ENCODE data around the gene PCDH9.
A peak's percentile ranks its signal among the peaks of the same experiment; 100 is the strongest.

PCDH9 gene

GRCh38 chr13:67064920-67065319 is 165.2 kb downstream of the PCDH9 start:
- no peak overlapping the region for H3K27ac ChIP-seq (ENCODE audit: low read length, poor library complexity, severe bottlenecking)
- no peak overlapping the region for H3K4ac ChIP-seq (ENCODE audit: low read depth in 1 of 2, low read length in 2 of 2)
- H2BK12ac ChIP-seq (ENCODE audit: low read length in 2 of 2), result no peak overlapping the region
- H2BK120ac ChIP-seq (ENCODE audit: low read depth, low read length), result no peak overlapping the region
- WGBS, result no CpG with 5 or more reads among the region's 2 CpGs
- H2AK5ac ChIP-seq (ENCODE audit: low read length, severe bottlenecking), result no peak overlapping the region
- H3K4me2 ChIP-seq (ENCODE audit: low read length, poor library complexity, severe bottlenecking), result no peak overlapping the region
- no peak overlapping the region for H2BK15ac ChIP-seq (ENCODE audit: low read depth, poor library complexity, severe bottlenecking)
- no peak overlapping the region for H3K23ac ChIP-seq (ENCODE audit: low read length in 2 of 2)
- H3K27me3 ChIP-seq (ENCODE audit: control insufficient read depth in 1 of 2, insufficient read depth in 1 of 2, low read length in 2 of 2), result no peaks in the 10 kb centered on the region
- H3K4me1 ChIP-seq (ENCODE audit: control insufficient read depth, insufficient read depth, low read depth, low read length), result no peaks in the 10 kb centered on the region
- H3K9me3 ChIP-seq (ENCODE audit: control insufficient read depth, low read length), result no peaks in the 10 kb centered on the region
- no peak overlapping the region for H3K4me3 ChIP-seq (ENCODE audit: insufficient read depth in 1 of 2, low read depth in 1 of 2, low read length in 2 of 2)
- H3K9ac ChIP-seq (ENCODE audit: low read length), result no peak overlapping the region
- H3K36me3 ChIP-seq (ENCODE audit: control insufficient read depth in 1 of 2, insufficient read depth in 2 of 2, low read depth in 1 of 2, low read length in 2 of 2), result no peaks in the 10 kb centered on the region
- H2AFZ ChIP-seq (ENCODE audit: low read depth, low read length), result no peak overlapping the region
- H3K79me1 ChIP-seq (replicated peaks; ENCODE audit: low read length, poor library complexity, severe bottlenecking), result no peaks in the 10 kb centered on the region
- H3K18ac ChIP-seq (ENCODE audit: low read depth in 1 of 2, low read length in 2 of 2), result no peak overlapping the region
- no peak overlapping the region for H4K91ac ChIP-seq (ENCODE audit: low read length)
- H4K8ac ChIP-seq (ENCODE audit: low read length), result no peak overlapping the region
- no peak overlapping the region for H2BK5ac ChIP-seq (ENCODE audit: low read depth, low read length, poor library complexity, severe bottlenecking)
- DNase-seq, result no peak
- H3K14ac ChIP-seq (ENCODE audit: low read length in 2 of 2), result no peak overlapping the region

DNA sequence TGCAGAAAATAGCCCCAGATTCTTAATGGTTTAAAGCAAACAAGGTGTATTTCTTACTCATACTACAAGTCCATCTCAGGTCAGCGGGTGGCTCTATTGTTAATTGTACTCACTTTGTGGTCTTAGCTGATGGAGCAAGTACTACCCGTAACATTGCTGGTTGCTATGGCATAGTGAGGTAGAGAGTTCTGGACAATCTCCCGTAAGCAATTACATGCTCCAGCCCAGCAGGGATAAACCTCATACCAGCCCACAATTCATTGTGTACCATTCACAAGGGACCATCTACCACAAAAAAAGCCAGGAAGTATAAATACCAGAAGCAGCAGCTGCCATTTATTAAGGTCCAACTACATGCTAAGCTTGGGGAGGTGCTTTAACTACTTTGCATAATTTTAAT is 167.1 kb downstream of the PCDH9 start:
- H3K18ac ChIP-seq (ENCODE audit: low read depth in 1 of 2, low read length in 2 of 2), result no peak overlapping the region
- H2BK5ac ChIP-seq (ENCODE audit: low read depth, low read length, poor library complexity, severe bottlenecking), result no peak overlapping the region
- no peak overlapping the region for H4K8ac ChIP-seq (ENCODE audit: low read length)
- no peak overlapping the region for H4K91ac ChIP-seq (ENCODE audit: low read length)
- H3K4ac ChIP-seq (ENCODE audit: low read depth in 1 of 2, low read length in 2 of 2), result no peak overlapping the region
- no peaks in the 10 kb centered on the region for H3K36me3 ChIP-seq (ENCODE audit: control insufficient read depth in 1 of 2, insufficient read depth in 2 of 2, low read depth in 1 of 2, low read length in 2 of 2)
- no peaks in the 10 kb centered on the region for H3K4me1 ChIP-seq (ENCODE audit: control insufficient read depth, insufficient read depth, low read depth, low read length)
- no peaks in the 10 kb centered on the region for H3K9me3 ChIP-seq (ENCODE audit: control insufficient read depth, low read length)
- no peak overlapping the region for H3K14ac ChIP-seq (ENCODE audit: low read length in 2 of 2)
- H3K9ac ChIP-seq (ENCODE audit: low read length), result no peak overlapping the region
- H2BK15ac ChIP-seq (ENCODE audit: low read depth, poor library complexity, severe bottlenecking), result no peak overlapping the region
- H3K27ac ChIP-seq (ENCODE audit: low read length, poor library complexity, severe bottlenecking), result no peak overlapping the region
- no peak overlapping the region for H2BK12ac ChIP-seq (ENCODE audit: low read length in 2 of 2)
- no peak for DNase-seq
- no peak overlapping the region for H2AK5ac ChIP-seq (ENCODE audit: low read length, severe bottlenecking)
- no peak overlapping the region for H3K4me3 ChIP-seq (ENCODE audit: insufficient read depth in 1 of 2, low read depth in 1 of 2, low read length in 2 of 2)
- 89% methylated on average over 2 of the region's 3 CpGs for WGBS
- H2AFZ ChIP-seq (ENCODE audit: low read depth, low read length), result no peak overlapping the region
- H3K27me3 ChIP-seq (ENCODE audit: control insufficient read depth in 1 of 2, insufficient read depth in 1 of 2, low read length in 2 of 2), result no peaks in the 10 kb centered on the region
- no peak overlapping the region for H3K4me2 ChIP-seq (ENCODE audit: low read length, poor library complexity, severe bottlenecking)
- no peaks in the 10 kb centered on the region for H3K79me1 ChIP-seq (replicated peaks; ENCODE audit: low read length, poor library complexity, severe bottlenecking)
- H3K23ac ChIP-seq (ENCODE audit: low read length in 2 of 2), result no peak overlapping the region
- H2BK120ac ChIP-seq (ENCODE audit: low read depth, low read length), result no peak overlapping the region

- Histone ChIP-seq H2BK5ac (ENCODE audit: low read depth, low read length, poor library complexity, severe bottlenecking) (no peak overlapping the region), H2BK120ac (ENCODE audit: low read depth, low read length) (no peak overlapping the region), H3K27me3 (ENCODE audit: control insufficient read depth in 1 of 2, insufficient read depth in 1 of 2, low read length in 2 of 2) (no peaks in the 10 kb centered on the region), H3K23ac (ENCODE audit: low read length in 2 of 2) (no peak overlapping the region), H2AK5ac (ENCODE audit: low read length, severe bottlenecking) (no peak overlapping the region), H3K4ac (ENCODE audit: low read depth in 1 of 2, low read length in 2 of 2) (no peak overlapping the region), H3K36me3 (ENCODE audit: control insufficient read depth in 1 of 2, insufficient read depth in 2 of 2, low read depth in 1 of 2, low read length in 2 of 2) (no peaks in the 10 kb centered on the region), H3K79me1 (replicated peaks; ENCODE audit: low read length, poor library complexity, severe bottlenecking) (no peaks in the 10 kb centered on the region), H2BK15ac (ENCODE audit: low read depth, poor library complexity, severe bottlenecking) (no peak overlapping the region), H3K9me3 (ENCODE audit: control insufficient read depth, low read length) (no peaks in the 10 kb centered on the region), H3K14ac (ENCODE audit: low read length in 2 of 2) (no peak overlapping the region), H3K4me1 (ENCODE audit: control insufficient read depth, insufficient read depth, low read depth, low read length) (no peaks in the 10 kb centered on the region), H4K8ac (ENCODE audit: low read length) (no peak overlapping the region), H3K4me3 (ENCODE audit: insufficient read depth in 1 of 2, low read depth in 1 of 2, low read length in 2 of 2) (no peak overlapping the region), H3K9ac (ENCODE audit: low read length) (no peak overlapping the region), H4K91ac (ENCODE audit: low read length) (no peak overlapping the region), H2BK12ac (ENCODE audit: low read length in 2 of 2) (no peak overlapping the region), H3K4me2 (ENCODE audit: low read length, poor library complexity, severe bottlenecking) (no peak overlapping the region), H2AFZ (ENCODE audit: low read depth, low read length) (no peak overlapping the region), H3K27ac (ENCODE audit: low read length, poor library complexity, severe bottlenecking) (no peak overlapping the region), H3K18ac (ENCODE audit: low read depth in 1 of 2, low read length in 2 of 2) (no peak overlapping the region)
- DNase-seq, result no peak
Measured at GRCh38 chr13:67062160-67062559, 168.0 kb downstream of the PCDH9 start.

DNA sequence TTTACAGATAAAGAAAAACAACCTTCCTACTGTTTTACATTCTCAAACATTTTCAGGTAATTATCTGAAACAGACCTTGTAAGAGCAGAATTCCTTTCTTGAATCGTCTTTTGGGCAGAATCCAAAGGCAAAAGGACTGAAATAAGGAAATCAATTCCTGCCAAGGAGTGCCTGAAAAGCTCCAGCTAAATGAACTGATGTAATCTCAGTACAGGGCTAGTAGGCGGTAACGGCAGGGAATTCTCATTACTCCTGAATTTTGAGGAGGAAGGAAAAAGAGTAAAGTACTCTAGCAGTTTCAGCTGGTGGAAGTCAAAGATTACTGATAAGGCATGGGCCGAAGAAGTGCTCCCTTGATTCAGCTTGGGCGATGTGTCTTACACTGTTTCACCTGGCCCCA is 168.4 kb downstream of the PCDH9 start:
- Histone ChIP-seq H3K4me3 (ENCODE audit: insufficient read depth in 1 of 2, low read depth in 1 of 2, low read length in 2 of 2) (no peak overlapping the region), H2BK5ac (ENCODE audit: low read depth, low read length, poor library complexity, severe bottlenecking) (no peak overlapping the region), H3K14ac (ENCODE audit: low read length in 2 of 2) (no peak overlapping the region), H2BK12ac (ENCODE audit: low read length in 2 of 2) (no peak overlapping the region), H3K36me3 (ENCODE audit: control insufficient read depth in 1 of 2, insufficient read depth in 2 of 2, low read depth in 1 of 2, low read length in 2 of 2) (no peaks in the 10 kb centered on the region), H3K18ac (ENCODE audit: low read depth in 1 of 2, low read length in 2 of 2) (no peak overlapping the region), H3K27ac (ENCODE audit: low read length, poor library complexity, severe bottlenecking) (no peak overlapping the region), H2BK15ac (ENCODE audit: low read depth, poor library complexity, severe bottlenecking) (no peak overlapping the region), H3K4me2 (ENCODE audit: low read length, poor library complexity, severe bottlenecking) (no peak overlapping the region), H2AK5ac (ENCODE audit: low read length, severe bottlenecking) (no peak overlapping the region), H3K79me1 (replicated peaks; ENCODE audit: low read length, poor library complexity, severe bottlenecking) (no peaks in the 10 kb centered on the region), H3K9me3 (ENCODE audit: control insufficient read depth, low read length) (no peaks in the 10 kb centered on the region), H4K8ac (ENCODE audit: low read length) (no peak overlapping the region), H3K23ac (ENCODE audit: low read length in 2 of 2) (no peak overlapping the region), H2AFZ (ENCODE audit: low read depth, low read length) (no peak overlapping the region), H4K91ac (ENCODE audit: low read length) (no peak overlapping the region), H3K4ac (ENCODE audit: low read depth in 1 of 2, low read length in 2 of 2) (no peak overlapping the region), H3K4me1 (ENCODE audit: control insufficient read depth, insufficient read depth, low read depth, low read length) (no peaks in the 10 kb centered on the region), H2BK120ac (ENCODE audit: low read depth, low read length) (no peak overlapping the region), H3K27me3 (ENCODE audit: control insufficient read depth in 1 of 2, insufficient read depth in 1 of 2, low read length in 2 of 2) (no peaks in the 10 kb centered on the region), H3K9ac (ENCODE audit: low read length) (peak overlapping the region; percentile 42)
- no peak for DNase-seq
- WGBS, result 71% methylated on average over 5 of the region's 5 CpGs
